GM12874 (cell line): ENCODE data around the gene COX5A.

Source experiments
- CTCF ChIP-seq: IDR thresholded peaks from 2 replicates; pipeline ENCODE4 v1.5.1; 2011; ENCODE audit warnings: low read depth, mild to moderate bottlenecking, control low read depth, low read length, moderate library complexity; ENCODE audit not compliant: insufficient read depth

Gene COX5A

GRCh38 chr15:74872702-74873035, 65.2 kb downstream of the COX5A start:
- TF ChIP-seq CTCF, result no peak

GRCh38 chr15:74870436-74871215, 67.2 kb downstream of the COX5A start:
- no peak for TF ChIP-seq CTCF
